Stimulated activated naive CD8-positive, alpha-beta T cell treated with anti-CD3 and anti-CD28 coated beads, Interleukin-15, amount 100 ng/mL, for 72 hours (primary cell): ENCODE measurements around the gene SP140L.
"Not testable (repeated sequence)": the region's sequence is repeated elsewhere in the genome, so short reads cannot be mapped to it uniquely, and the experiment has no call there.

ENCODE experiments used
- ATAC-seq: fragments of 150-1000 bp; cut with Tn5 transposase; 2 replicates; pipeline ENCODE4 v1.10.0; 2021; ENCODE audit warnings: mild to moderate bottlenecking, moderate library complexity
- DNase-seq, 2 donors: peaks; one replicate each; pipeline ENCODE4 v3.0.0; 2021 to 2022
- H3K27ac Mint-ChIP-seq, 2 donors: one replicate each; pipeline ENCODE4 v1.8.0; 2022; ENCODE audit warnings: mild to moderate bottlenecking in 2 of 2, mixed read lengths in 2 of 2, moderate library complexity in 2 of 2
- H3K27me3 Mint-ChIP-seq: one replicate; pipeline ENCODE4 v1.8.0; 2022; ENCODE audit warnings: mixed read lengths
- H3K4me1 Mint-ChIP-seq: one replicate; pipeline ENCODE4 v1.8.0; 2022; ENCODE audit warnings: mild to moderate bottlenecking, mixed read lengths
- H3K4me3 Mint-ChIP-seq, 2 donors: one replicate each; pipeline ENCODE4 v1.8.0; 2022; ENCODE audit warnings: mild to moderate bottlenecking in 2 of 2, mixed read lengths in 2 of 2, moderate library complexity in 1 of 2
- H3K9me3 Mint-ChIP-seq, 2 donors: one replicate each; pipeline ENCODE4 v1.8.0; 2022; ENCODE audit warnings: mixed read lengths in 2 of 2

Gene SP140L

DNA sequence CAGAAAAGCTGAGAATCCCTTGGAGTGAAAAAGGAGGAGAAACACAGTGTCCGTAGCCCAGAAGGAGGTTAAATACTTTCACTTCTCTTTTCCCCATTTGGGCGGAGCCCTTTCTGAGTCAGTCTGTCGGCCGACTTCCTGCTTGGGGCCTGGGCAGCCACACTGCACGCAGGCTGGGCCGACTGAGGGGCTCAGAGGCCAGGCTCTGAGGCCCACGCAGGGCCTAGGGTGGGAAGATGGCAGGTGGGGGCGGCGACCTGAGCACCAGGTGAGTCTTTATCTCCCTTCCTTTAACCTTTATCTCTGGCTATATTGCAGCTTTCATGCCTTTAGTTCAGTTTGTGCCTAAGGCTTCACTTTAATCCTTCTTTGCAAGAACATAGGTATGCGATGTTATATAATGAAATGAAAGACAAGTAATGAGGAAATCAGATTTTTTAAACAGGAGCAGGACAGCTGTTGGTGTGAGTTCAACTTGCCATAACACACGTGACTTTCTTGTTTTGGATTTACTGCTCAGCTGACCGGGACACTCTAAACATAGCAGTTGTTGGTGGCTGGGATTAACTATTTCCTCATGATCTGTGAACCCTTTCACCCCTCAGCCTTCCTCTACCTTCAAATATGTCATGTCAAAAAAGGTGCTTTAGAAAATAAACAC lies 89.2 kb downstream of the SP140L start, which contains the start of gene SP100:
SP100 (plus strand) TSS at position 141 of the 661 bp plus-strand sequence; CDS start at position 237, 96 bp downstream.
- H3K9me3 Mint-ChIP-seq, result no peaks in the 10 kb centered on the region
- H3K4me1 Mint-ChIP-seq, result peaks cover 76% of the 10 kb centered on the region
- ATAC-seq (peak; percentile 91), DNase-seq (peak; percentile 83 to 87)
- H3K27me3 Mint-ChIP-seq, result no peaks in the 10 kb centered on the region
- H3K4me3 Mint-ChIP-seq, result peak within 1 kb of the TSS; percentile 93 to 95
- peak within 1 kb of the TSS; percentile 99 for H3K27ac Mint-ChIP-seq

DNA sequence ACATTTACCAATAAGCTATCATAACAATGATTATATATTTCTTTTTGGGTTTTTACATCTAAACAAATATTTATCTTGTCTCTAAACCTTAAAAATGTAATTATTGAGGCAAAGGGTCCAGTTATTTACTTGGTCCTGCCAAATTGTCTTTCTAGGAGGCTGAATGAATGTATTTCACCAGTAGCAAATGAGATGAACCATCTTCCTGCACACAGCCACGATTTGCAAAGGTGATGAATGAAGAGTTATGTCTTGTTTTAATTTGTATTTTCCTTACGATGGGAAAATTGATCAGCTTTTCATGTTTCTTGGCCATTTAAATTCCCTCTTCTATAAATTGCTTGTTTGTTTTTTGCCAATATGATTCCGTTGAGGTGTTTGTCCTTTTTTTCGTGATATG lies 90.4 kb downstream of the SP140L start:
- no peaks in the 10 kb centered on the region for H3K27me3 Mint-ChIP-seq
- DNase-seq (no peak), ATAC-seq (no peak)
- no peaks in the 10 kb centered on the region for H3K9me3 Mint-ChIP-seq
- peak overlapping the region; percentile 10 to 43 for H3K27ac Mint-ChIP-seq
- H3K4me1 Mint-ChIP-seq, result peaks cover 79% of the 10 kb centered on the region
- peak overlapping the region; percentile 79 to 93 for H3K4me3 Mint-ChIP-seq

DNA sequence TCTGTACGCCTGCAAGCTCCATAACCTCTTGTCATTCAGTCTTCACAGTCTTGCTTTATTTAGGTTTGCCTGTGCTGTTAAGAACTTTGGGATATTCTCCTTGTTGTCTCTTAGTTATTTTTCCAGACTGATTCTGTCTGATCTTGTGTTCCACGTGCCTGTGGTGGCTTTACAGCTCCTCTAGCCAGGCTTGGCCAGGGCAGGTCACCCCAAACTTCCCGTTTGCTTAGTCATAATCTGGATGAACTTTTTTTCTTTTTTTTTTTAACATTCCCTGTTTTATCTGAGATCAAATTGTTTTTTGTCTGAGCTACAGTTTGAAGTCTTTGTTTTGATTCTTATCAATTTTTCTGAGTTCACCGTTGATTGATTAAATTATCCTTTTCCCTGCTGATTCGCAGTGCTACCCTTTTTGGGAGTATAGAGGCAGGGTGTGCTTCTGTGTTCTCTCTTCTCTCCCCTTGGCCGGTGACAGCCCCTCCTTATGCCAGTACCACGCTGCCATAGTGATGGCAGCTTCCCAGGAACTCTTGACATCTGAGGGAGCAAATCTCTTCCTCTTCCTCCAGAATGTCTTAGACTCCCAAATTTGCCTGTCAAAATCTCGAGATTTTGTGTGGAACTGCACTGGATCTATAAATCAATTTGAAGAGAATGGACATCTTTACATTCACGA lies 91.5 kb downstream of the SP140L start:
- DNase-seq, result no peak
- no peak for ATAC-seq
- H3K9me3 Mint-ChIP-seq, result no peaks in the 10 kb centered on the region
- H3K27ac Mint-ChIP-seq, result peak overlapping the region; percentile 72 to 77
- peak overlapping the region; percentile 91 to 93 for H3K4me3 Mint-ChIP-seq
- peaks cover 78% of the 10 kb centered on the region for H3K4me1 Mint-ChIP-seq
- no peaks in the 10 kb centered on the region for H3K27me3 Mint-ChIP-seq

DNA sequence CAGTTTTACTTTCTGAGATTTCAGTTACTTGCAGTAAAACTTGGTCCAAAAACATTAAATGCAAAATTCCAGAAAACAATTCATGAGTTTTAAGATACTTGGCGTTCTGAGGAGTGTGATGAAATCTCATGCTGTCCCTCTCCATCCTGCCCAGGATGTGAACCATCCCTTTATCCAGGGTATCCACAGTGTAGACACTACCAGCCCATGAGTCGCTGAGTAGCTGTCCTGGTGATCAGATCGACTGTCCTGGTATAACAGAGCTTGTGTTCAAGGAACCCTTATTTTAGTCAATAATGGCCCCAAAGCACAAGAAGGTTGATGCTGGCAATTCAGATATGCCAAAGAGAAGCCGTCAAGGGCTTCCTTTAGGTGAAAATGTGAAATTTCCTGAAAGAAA lies 92.2 kb downstream of the SP140L start:
- peak overlapping the region in 1 of 2 donors; percentile 37 for H3K27ac Mint-ChIP-seq
- ATAC-seq (no peak), DNase-seq (no peak)

DNA sequence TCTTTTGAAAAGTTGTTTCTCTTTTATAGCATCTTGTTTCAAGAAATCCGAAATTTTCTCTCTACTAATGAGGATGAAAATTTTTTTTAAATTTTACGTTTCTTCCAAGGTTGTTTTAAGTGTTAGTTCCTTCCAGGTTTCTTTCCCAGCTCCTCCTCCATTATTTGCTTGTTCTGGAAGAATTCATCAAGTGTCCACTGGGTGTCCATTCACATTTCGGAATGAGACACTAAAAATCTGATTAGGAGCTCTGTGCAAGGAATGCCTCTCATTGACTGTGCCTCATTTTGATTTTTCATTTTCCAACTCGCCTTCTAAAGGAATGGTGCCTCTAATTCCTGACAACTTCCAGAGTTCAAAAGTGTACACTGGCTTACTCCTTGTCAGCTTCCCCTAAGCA lies 95.2 kb downstream of the SP140L start:
- Mint-ChIP-seq H3K4me1 (peaks cover 85% of the 10 kb centered on the region), H3K9me3 (no peaks in the 10 kb centered on the region), H3K4me3 (peak overlapping the region; percentile 14 to 24), H3K27me3 (no peaks in the 10 kb centered on the region), H3K27ac (no peak overlapping the region)
- DNase-seq (no peak), ATAC-seq (no peak)

More for the DNA sequence above, 92.2 kb downstream of the SP140L start:
- H3K9me3 Mint-ChIP-seq, result no peaks in the 10 kb centered on the region
- H3K27me3 Mint-ChIP-seq, result no peaks in the 10 kb centered on the region
- H3K4me3 Mint-ChIP-seq, result peak overlapping the region; percentile 91 to 93
- H3K4me1 Mint-ChIP-seq, result peaks cover 78% of the 10 kb centered on the region

DNA sequence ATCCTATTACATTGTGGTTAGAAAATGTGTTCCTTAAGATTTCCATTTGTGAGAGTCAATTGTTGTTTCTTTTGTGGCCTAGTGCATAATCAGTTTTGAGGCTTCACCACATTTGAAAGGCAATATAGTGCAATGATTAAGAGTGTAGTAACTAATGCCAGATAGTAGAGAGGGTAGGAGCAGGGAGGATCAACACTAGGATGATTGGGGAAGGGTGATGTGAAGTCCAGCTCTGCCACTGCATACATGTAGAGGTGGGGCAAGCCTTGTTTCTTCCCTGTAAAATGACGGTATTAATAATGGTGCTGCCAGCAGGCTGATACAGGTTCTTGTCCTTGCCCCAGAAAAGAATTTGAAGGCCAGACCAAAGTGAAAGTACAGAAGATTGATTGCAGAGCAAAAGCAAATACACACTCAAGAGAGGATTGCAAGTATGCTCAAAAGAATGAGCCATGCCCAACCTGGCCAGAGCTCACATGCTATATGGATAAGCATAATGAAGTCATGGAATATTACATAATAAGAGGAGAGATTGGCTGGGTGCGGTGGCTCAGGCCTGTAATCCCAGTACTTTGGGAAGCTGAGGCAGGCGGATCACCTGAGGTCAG lies 97.0 kb downstream of the SP140L start:
- ATAC-seq (no peak), DNase-seq (no peak)
- Mint-ChIP-seq H3K9me3 (peaks cover 0 to 9% of the 10 kb centered on the region in 2 donors), H3K4me3 (peak overlapping the region; percentile 29 to 61), H3K27ac (peak overlapping the region; percentile 11 to 36), H3K27me3 (no peaks in the 10 kb centered on the region), H3K4me1 (peaks cover 84% of the 10 kb centered on the region)

DNA sequence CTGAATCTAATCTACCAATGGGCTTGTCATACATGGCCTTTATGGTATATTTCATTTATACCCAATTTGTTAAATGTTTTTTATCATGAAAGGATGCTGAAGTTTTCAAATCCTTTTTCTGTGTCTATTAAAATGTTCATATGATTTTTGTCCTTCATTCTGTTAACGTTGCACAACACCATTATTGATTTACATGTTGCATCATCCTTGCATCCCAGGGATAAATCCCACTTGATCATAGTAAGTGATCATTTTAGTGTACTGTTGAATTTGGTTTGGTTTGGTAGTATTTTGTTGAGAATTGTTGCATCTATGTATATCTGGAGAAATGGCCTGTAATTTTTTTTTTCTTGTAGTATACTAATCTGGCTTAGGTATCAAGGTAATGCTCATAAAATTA lies 98.4 kb downstream of the SP140L start:
- ATAC-seq (no peak), DNase-seq (no peak)
- no peaks in the 10 kb centered on the region for H3K27me3 Mint-ChIP-seq
- H3K4me3 Mint-ChIP-seq, result peak overlapping the region in 1 of 2 donors; percentile 6
- H3K4me1 Mint-ChIP-seq, result peaks cover 76% of the 10 kb centered on the region
- H3K27ac Mint-ChIP-seq, result no peak overlapping the region
- peaks cover 4 to 21% of the 10 kb centered on the region in 2 donors for H3K9me3 Mint-ChIP-seq

DNA sequence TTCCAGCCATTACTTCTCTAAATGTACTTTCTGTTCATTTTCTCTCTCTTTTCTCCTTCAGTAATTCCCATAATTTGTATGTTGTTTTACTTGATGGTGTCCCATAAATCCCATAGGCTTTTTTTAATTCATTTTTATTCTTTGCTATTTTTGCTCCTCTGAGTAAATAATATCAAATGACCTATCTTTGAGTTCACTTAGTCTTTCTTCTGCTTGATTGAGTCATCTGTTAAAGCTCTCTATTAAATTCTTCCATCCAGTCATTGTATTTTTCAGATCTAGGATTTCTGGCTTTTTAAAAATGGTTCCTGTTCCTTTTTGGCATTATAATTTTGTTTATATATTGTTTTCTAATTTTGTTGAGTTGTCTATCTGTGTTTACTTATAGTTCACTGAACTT lies 102.5 kb downstream of the SP140L start:
- H3K4me1 Mint-ChIP-seq, result peaks cover 59% of the 10 kb centered on the region
- no peak overlapping the region for H3K4me3 Mint-ChIP-seq
- peak overlapping the region in 1 of 2 donors; percentile 19 for H3K27ac Mint-ChIP-seq
- H3K9me3 Mint-ChIP-seq, result peaks cover 4 to 21% of the 10 kb centered on the region in 2 donors
- ATAC-seq (no peak), DNase-seq (no peak)
- no peaks in the 10 kb centered on the region for H3K27me3 Mint-ChIP-seq

DNA sequence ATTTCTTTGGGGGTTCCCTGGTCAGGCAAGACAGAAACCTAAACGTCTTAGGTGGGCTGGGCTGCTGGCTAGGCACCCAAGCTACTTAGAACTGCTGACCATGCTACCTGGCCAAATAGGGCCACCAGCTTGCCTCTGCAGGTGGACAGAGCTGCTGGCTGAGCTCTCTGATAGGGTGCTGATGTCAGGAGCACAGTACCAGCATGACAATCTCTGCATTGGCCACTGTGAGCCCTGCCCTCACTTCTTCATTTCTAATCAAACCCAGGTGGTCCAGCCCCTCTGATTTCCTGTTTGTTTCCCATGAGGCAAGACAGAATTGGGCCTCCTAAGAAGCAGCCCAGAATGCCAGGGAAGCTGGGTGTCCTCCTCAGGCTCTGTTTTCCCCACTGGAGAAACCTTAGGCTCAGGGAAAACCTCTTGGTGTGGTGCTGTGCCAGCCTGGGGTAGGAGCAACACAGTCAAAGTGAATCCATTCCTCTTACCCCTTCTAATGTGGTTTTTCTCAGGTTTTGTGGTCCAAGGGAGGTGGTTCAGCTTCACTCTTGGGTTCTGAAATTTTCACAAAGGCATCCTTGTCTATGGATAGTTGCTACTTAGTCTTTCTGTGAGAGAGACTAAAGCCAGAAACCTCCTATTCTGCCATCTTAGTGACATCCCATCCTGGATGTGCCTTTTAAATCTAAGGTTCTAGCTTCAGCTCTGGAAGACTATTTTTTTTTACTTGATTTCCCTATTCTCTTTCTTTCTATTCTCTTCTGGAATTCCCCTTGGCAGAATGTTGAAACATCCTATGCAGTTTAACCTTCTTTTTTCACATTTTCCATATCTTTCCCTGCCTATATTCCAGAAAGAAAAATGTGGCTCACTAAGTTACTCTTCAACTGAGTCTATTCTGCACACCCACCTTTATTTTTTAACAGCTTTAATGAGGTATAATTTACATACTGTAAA lies 104.2 kb downstream of the SP140L start:
- Mint-ChIP-seq H3K9me3 (peaks cover 5 to 23% of the 10 kb centered on the region in 2 donors), H3K4me1 (peaks cover 58% of the 10 kb centered on the region), H3K27ac (peak overlapping the region; percentile 16 to 28), H3K4me3 (peak overlapping the region; percentile 43 to 64), H3K27me3 (no peaks in the 10 kb centered on the region)
- DNase-seq (no peak), ATAC-seq (peak; percentile 91)

DNA sequence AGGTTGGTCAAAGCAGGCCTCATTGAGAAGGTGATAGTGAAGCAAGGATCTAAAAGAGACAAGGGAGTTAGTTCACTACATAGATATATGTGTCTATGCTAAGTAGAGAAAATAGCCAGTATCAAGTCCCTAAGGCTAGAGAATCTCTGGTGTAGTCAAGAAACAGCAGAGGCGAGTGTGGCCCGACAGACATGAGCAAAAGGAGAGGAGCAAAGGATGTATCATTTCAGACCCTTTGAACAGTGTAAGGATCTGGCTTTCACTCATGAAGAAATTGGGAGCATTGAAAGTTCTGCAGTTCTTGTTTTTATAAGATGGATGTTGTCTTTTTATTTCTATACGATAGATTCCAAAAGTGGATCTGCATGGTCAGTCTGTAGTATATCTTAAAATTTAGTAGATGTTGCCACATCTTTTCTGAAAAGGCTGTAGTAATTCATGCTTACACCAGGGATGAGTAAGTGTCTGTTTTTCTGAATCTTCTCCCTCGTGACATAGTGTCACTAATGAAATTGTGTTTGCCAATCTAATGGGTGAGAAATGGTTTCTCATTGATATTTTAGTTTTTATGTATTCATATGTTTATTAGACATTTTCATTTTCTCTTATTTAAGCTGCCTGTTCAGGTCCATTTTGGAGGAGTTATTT lies 107.8 kb downstream of the SP140L start:
- no peak overlapping the region for H3K4me3 Mint-ChIP-seq
- no peak for ATAC-seq

DNA sequence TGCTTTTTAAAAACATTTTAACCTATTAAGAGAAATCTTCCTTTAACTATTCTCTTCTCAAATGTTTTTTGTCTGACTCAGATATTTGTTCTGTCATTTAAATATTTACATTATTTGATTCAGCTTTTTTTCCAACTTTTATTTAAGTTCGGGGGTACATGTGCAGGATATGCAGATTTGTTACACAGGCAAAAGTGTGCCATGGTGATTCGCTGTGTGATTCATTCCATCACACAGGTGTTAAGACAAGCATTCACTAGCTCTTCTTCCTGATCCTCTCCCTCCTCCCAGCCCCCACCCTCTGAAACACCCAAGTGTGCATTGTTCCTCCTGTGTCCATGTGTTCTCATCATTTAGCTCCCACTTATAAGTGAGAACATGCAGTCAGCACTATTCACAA lies 108.4 kb downstream of the SP140L start:
- Mint-ChIP-seq H3K4me3 (no peak overlapping the region), H3K9me3 (peaks cover 5 to 7% of the 10 kb centered on the region in 2 donors), H3K27ac (no peak overlapping the region), H3K4me1 (peaks cover 48% of the 10 kb centered on the region), H3K27me3 (no peaks in the 10 kb centered on the region)
- ATAC-seq, result no peak
- no peak for DNase-seq

More for the DNA sequence above, 107.8 kb downstream of the SP140L start:
- peaks cover 5 to 12% of the 10 kb centered on the region in 2 donors for H3K9me3 Mint-ChIP-seq
- H3K27me3 Mint-ChIP-seq, result no peaks in the 10 kb centered on the region
- peaks cover 51% of the 10 kb centered on the region for H3K4me1 Mint-ChIP-seq
- no peak for DNase-seq
- H3K27ac Mint-ChIP-seq, result no peak overlapping the region

DNA sequence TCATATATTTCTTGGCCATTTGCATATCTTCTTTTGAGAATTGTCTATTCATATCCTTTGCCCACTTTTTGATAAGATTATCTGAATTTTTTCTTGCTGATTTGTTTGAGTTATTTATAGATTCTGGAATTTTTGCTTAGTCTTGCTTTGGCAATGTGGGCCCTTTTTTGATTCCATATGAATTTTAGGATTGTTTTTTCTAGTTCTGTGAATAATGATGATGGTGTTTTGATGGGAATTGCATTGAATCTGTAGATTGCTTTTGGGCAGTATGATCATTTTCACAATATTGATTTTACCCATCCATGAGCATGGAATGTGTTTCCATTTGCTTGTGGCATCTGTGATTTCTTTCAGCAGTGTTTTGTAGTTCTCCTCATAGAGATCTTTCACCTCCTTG lies 112.1 kb downstream of the SP140L start:
- not testable (repeated sequence) for ATAC-seq, H3K27ac Mint-ChIP-seq
- H3K4me3 Mint-ChIP-seq, result peak overlapping the region; percentile 82 to 83

DNA sequence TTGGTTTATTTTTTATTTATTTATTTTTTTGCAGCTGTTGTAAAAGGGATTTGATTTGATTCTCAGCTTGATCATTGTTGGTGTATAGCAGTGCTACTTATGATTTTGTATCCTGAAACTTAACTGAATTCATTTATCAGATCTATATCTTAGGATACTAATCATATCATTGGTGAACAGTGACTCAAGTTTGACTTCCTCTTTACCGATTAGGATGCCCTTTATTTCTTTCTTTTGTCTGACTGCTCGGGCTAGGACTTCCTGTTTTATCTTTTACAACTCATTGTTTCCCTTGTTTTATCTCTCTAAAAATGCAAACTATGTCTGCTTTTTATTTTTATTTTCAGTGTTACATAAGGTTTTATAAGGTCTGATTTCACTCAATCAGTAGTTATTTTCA lies 112.6 kb downstream of the SP140L start:
- Mint-ChIP-seq H3K4me1 (peaks cover 51% of the 10 kb centered on the region), H3K27me3 (no peaks in the 10 kb centered on the region), H3K27ac (peak overlapping the region; percentile 95 to 96), H3K9me3 (peaks cover 5 to 7% of the 10 kb centered on the region in 2 donors), H3K4me3 (peak overlapping the region; percentile 82 to 83)
- no peak for DNase-seq
- ATAC-seq, result peak; percentile 52

More for the DNA sequence above, 112.1 kb downstream of the SP140L start:
- not testable (repeated sequence) for H3K27me3 Mint-ChIP-seq, H3K9me3 Mint-ChIP-seq, DNase-seq
- H3K4me1 Mint-ChIP-seq, result peaks cover 56% of the 10 kb centered on the region

DNA sequence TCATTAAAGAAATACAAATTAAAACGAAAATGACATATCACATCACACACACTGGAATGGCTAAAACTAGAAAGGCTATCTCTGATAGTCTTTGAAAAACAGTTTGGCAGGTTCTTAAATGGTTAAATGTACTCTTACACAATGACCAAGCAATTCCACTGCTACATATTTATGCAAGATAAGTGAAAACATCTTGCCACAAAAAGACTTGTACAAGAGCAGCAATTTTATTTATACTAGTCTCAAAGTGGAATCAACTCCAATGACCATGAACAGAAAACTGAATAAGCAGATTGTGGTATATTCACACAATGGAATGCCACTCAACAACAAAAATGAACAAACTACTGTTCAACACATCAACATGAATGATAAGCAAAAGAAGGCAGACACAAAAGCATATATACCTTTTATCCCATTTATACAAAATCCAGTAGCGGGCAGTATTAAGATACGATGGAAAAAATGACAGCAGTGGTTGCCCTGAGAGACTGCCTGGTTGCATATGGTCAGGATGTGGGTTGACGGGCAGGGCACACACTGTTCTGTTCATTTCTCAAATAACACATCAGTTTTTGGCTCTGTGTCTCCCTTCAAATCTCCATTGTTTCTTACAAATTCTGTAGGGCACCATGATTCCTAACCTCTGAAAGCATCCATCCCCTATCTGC lies 114.4 kb downstream of the SP140L start:
- Mint-ChIP-seq H3K4me1 (peaks cover 46% of the 10 kb centered on the region), H3K4me3 (peak overlapping the region; percentile 29 to 46), H3K27ac (peak overlapping the region; percentile 20 to 89), H3K27me3 (no peaks in the 10 kb centered on the region), H3K9me3 (peaks cover 2 to 4% of the 10 kb centered on the region in 2 donors)
- peak; percentile 48 to 75 for DNase-seq
- ATAC-seq, result peak; percentile 99
